A549 (cell line): ENCODE results near the gene STX12. TPM values are rescaled to one million over a fixed set of nuclear protein-coding genes. Genes with fewer than 3 reads are reported as not detected.

Experiments
- ATAC-seq, 2 experiments: fragments of 200-7000 bp in 1 of 2; fragments of >200 bp in 1 of 2; cut with Nextera tagmentation in 1 of 2; cut with Tn5 transposase in 1 of 2; 3 replicates each; pipeline versions ENCODE4 v1.8.0 to v1.9.1; 2018 to 2020; ENCODE audit warnings: mild to moderate bottlenecking in 1 of 2, moderate library complexity in 1 of 2
- CTCF ChIA-PET: fragments of 300-600 bp; sonication (Branson Sonifier 250); formaldehyde crosslinking; extraction: SDS; loops from one replicate; lab custom pipeline; 2021; ENCODE audit warnings: antibody characterized with exemption, inconsistent platforms; lab: Yijun Ruan, JAX
- POLR2A ChIA-PET: fragments of 350-600 bp; formaldehyde crosslinking; extraction: SDS; loops from one replicate; lab custom pipeline; 2021; ENCODE audit warnings: antibody characterized with exemption, inconsistent platforms; lab: Yijun Ruan, JAX
- DNase-seq, 2 experiments: peaks; one replicate each; pipeline versions ENCODE4 v3.0.0 to v3.0.0-alpha.2; 2011 to 2016; ENCODE audit warnings: low read depth in 1 of 2, low spot score in 1 of 2
- FAIRE-seq: peaks from 2 replicates; lab custom pipeline; 2011; peaks lifted over from hg19 to GRCh38; lab: Jason Lieb, UNC
- H3K27ac ChIP-seq, 2 experiments: fragments of >200 bp; sonication (Bioruptor Twin); formaldehyde crosslinking; 3 replicates each; pipeline ENCODE4 v1.5.1; 2016 to 2017
- H3K4me1 ChIP-seq: fragments of >200 bp; sonication (Bioruptor Twin); formaldehyde crosslinking; 3 replicates; pipeline ENCODE4 v1.6.1; 2016
- H3K4me2 ChIP-seq: fragments of >200 bp; sonication (Bioruptor Twin); formaldehyde crosslinking; 3 replicates; pipeline ENCODE4 v1.6.1; 2016
- H3K4me3 ChIP-seq: fragments of >200 bp; sonication (Bioruptor Twin); formaldehyde crosslinking; 3 replicates; pipeline ENCODE4 v1.5.1; 2016
- H3K9me3 ChIP-seq: fragments of >200 bp; sonication (Bioruptor Twin); formaldehyde crosslinking; 3 replicates; pipeline ENCODE4 v1.6.1; 2016
- BHLHE40 ChIP-seq: IDR thresholded peaks from 2 replicates; pipeline ENCODE4 v1.6.1; 2012; ENCODE audit warnings: low read depth, low read length, inconsistent platforms
- CBX2 ChIP-seq: fragments of 200-600 bp; sonication (generic); IDR thresholded peaks from 2 replicates; pipeline ENCODE4 v1.6.1; 2016; ENCODE audit warnings: low read depth, mild to moderate bottlenecking, borderline replicate concordance
- CEBPB ChIP-seq, 2 experiments: fragments of >200 bp in 1 of 2; sonication (Bioruptor Twin) in 1 of 2; formaldehyde crosslinking in 1 of 2; IDR thresholded peaks; 2 replicates each; pipeline ENCODE4 v1.6.1; 2012 to 2016
- CHD4 ChIP-seq: fragments of 200-600 bp; sonication (generic); IDR thresholded peaks from 2 replicates; pipeline ENCODE4 v1.6.1; 2016; ENCODE audit warnings: antibody characterized with exemption, mild to moderate bottlenecking, borderline replicate concordance
- FOSB ChIP-seq: fragments of 250-450 bp; sonication (Bioruptor Pico); IDR thresholded peaks from 2 replicates; pipeline ENCODE4 v1.5.0; 2020; ENCODE audit warnings: mild to moderate bottlenecking, moderate library complexity
- FOXS1 ChIP-seq: fragments of 250-450 bp; sonication (Bioruptor Pico); IDR thresholded peaks from 2 replicates; pipeline ENCODE4 v1.5.0; 2020; ENCODE audit warnings: mild to moderate bottlenecking, moderate library complexity
- GATA3 ChIP-seq: IDR thresholded peaks from 2 replicates; pipeline ENCODE4 v1.6.1; 2012; ENCODE audit warnings: borderline replicate concordance
- HOXB13 ChIP-seq: fragments of 250-450 bp; sonication (Bioruptor Pico); IDR thresholded peaks from 2 replicates; pipeline ENCODE4 v1.5.0; 2020; ENCODE audit warnings: low read depth, mild to moderate bottlenecking, moderate library complexity
- KDM1A ChIP-seq: fragments of 200-600 bp; sonication (generic); IDR thresholded peaks from 2 replicates; pipeline ENCODE4 v1.6.1; 2016; ENCODE audit warnings: low read depth, mild to moderate bottlenecking
- MAZ ChIP-seq: fragments of 150-350 bp; IDR thresholded peaks from 2 replicates; pipeline ENCODE4 v1.6.1; 2014; ENCODE audit warnings: antibody characterized with exemption, low read depth, low read length, borderline replicate concordance
- POLR2A ChIP-seq: IDR thresholded peaks from 2 replicates; pipeline ENCODE4 v1.6.1; 2012; ENCODE audit warnings: mild to moderate bottlenecking, low read length
- RARB ChIP-seq: fragments of 250-450 bp; sonication (Bioruptor Pico); IDR thresholded peaks from 2 replicates; pipeline ENCODE4 v1.8.0; 2021; ENCODE audit warnings: mild to moderate bottlenecking, moderate library complexity
- RFX5 ChIP-seq: fragments of 450-650 bp; IDR thresholded peaks from 2 replicates; pipeline ENCODE4 v1.7.1; 2014; ENCODE audit warnings: antibody characterized with exemption, mild to moderate bottlenecking, moderate library complexity
- RNF2 ChIP-seq: fragments of 200-600 bp; sonication (generic); IDR thresholded peaks from 2 replicates; pipeline ENCODE4 v1.6.1; 2016; ENCODE audit warnings: low read depth, mild to moderate bottlenecking, antibody characterized with exemption, moderate library complexity, borderline replicate concordance
- SMC3 ChIP-seq: fragments of >200 bp; sonication (Bioruptor Twin); formaldehyde crosslinking; IDR thresholded peaks from 3 replicates; pipeline ENCODE4 v1.6.1; 2018; ENCODE audit warnings: inconsistent platforms
- SREBF2 ChIP-seq: fragments of 450-650 bp; IDR thresholded peaks from 2 replicates; pipeline ENCODE4 v1.6.1; 2014; ENCODE audit warnings: mild to moderate bottlenecking, moderate library complexity
- ZFP36 ChIP-seq: fragments of 450-650 bp; IDR thresholded peaks from 2 replicates; pipeline ENCODE4 v1.6.1; 2014; ENCODE audit warnings: borderline replicate concordance; ENCODE audit not compliant: partially characterized antibody
- WGBS: methylation state at CpG from one replicate; pipeline ENCODE4 v1.1.6; 2017; ENCODE audit errors: missing lambda C conversion rate; 5-methylcytosine and 5-hydroxymethylcytosine counted together
- polyA plus RNA-seq, 4 experiments: library from polyadenylated mRNA; depleted of rRNA in 3 of 4; stranded (reverse); fragments of >200 nt; fragmentation: RNase III in 1 of 4; extraction: RNeasy Plus Mini Kit Qiagen cat#74134 plus additional on column Dnase treatment in 1 of 4; gene quantifications; 2 replicates in 3 of 4; 3 replicates in 1 of 4; pipeline ENCODE4 v1.2.3, GENCODE V29; 2011 to 2017
- TF ChIP-seq, protein P1 (sequence below): fragments of >200 bp; sonication (Bioruptor Twin); formaldehyde crosslinking; IDR thresholded peaks from 3 replicates; pipeline ENCODE4 v1.6.1; 2016
- TF ChIP-seq, protein P2 (sequence below): IDR thresholded peaks from 2 replicates; pipeline ENCODE4 v1.6.1; 2012
- TF ChIP-seq, protein P3 (sequence below): fragments of 450-650 bp; IDR thresholded peaks from 2 replicates; pipeline ENCODE4 v1.6.1; 2014; ENCODE audit warnings: antibody characterized with exemption
- TF ChIP-seq, protein P4 (sequence below): IDR thresholded peaks from 2 replicates; pipeline ENCODE4 v1.6.1; 2012
- TF ChIP-seq, protein P5 (sequence below): fragments of >200 bp; sonication (Bioruptor Twin); formaldehyde crosslinking; IDR thresholded peaks from 3 replicates; pipeline ENCODE4 v1.5.1; 2016
- TF ChIP-seq, protein P6 (sequence below): fragments of 150-350 bp; IDR thresholded peaks from 2 replicates; pipeline ENCODE4 v1.6.1; 2014; ENCODE audit warnings: low read depth, mild to moderate bottlenecking, low read length

STX12 gene
- polyA plus RNA-seq, 2 of the 4 experiments (the other 2 are of a cell fraction): 11.9 to 14.6 TPM

DNA sequence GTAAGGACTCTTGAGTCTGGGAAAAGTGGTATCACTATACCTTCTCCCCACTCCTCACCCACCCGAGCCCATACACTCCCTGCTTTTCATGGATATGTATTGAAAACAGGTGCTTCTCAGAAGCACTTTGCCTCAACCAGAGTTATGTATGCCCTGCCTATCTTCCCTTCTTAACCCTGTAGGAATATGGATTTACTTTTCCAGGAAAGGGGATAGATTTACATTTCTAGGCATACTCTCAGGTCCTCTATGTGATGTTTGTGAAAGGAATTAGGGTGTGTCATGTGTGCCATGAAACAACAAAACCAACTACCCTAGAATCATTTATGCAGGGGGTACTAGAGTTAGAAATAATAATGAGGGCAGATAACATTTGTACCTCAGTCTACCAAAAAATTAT is 11.0 kb upstream of the STX12 start:
- Histone ChIP-seq H3K9me3 (no peaks in the 10 kb centered on the region), H3K4me1 (no peaks in the 10 kb centered on the region), H3K4me3 (no peak overlapping the region), H3K27ac (no peak overlapping the region), H3K4me2 (no peak overlapping the region)
- ChIA-PET CTCF (interaction anchor here (0.7 kb wide), 1 partner anchor 27 kb away, joined by 3 read pairs; no protein-coding TSS in a partner anchor), POLR2A (no interaction called here)
- TF ChIP-seq CBX2 (no peak), RARB (CRISPR knock-in tag) (no peak), SREBF2 (no peak), CHD4 (no peak), RFX5 (no peak), BHLHE40 (no peak), RNF2 (no peak), GATA3 (no peak), CEBPB (IDR thresholded peaks at IDR 0.05) (no peak)
- TF ChIP-seq, protein P1, sequence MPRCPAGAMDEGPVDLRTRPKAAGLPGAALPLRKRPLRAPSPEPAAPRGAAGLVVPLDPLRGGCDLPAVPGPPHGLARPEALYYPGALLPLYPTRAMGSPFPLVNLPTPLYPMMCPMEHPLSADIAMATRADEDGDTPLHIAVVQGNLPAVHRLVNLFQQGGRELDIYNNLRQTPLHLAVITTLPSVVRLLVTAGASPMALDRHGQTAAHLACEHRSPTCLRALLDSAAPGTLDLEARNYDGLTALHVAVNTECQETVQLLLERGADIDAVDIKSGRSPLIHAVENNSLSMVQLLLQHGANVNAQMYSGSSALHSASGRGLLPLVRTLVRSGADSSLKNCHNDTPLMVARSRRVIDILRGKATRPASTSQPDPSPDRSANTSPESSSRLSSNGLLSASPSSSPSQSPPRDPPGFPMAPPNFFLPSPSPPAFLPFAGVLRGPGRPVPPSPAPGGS: no peak
- TF ChIP-seq, protein P2, sequence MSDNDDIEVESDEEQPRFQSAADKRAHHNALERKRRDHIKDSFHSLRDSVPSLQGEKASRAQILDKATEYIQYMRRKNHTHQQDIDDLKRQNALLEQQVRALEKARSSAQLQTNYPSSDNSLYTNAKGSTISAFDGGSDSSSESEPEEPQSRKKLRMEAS: no peak
- FAIRE-seq (no peak), DNase-seq (no peak), ATAC-seq (no peak)
- WGBS: 86% methylated on average over 1 of the region's 1 CpG

DNA sequence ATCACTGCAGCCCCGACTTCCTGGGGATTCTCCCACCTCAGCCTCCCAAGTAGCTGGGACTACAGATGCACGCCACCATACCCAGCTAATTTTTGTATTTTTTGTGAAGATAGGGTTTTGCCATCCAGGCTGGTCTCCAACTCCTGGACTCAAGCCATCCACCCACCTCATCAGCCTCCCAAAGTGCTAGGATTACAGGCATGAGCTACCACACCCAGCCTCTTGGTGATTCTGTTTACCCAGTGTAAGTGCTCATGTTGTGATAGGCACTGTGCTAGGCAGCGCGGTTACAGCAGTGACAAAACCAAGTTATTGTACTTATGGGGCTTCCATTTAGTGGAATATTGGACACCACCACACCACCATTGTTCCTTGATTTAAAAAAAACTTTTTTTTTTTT is 9.7 kb upstream of the STX12 start:
- CTCF ChIA-PET: no interaction called here
- Histone ChIP-seq H3K4me1 (no peaks in the 10 kb centered on the region), H3K4me2 (no peak overlapping the region), H3K9me3 (no peaks in the 10 kb centered on the region), H3K4me3 (no peak overlapping the region), H3K27ac (no peak overlapping the region)
- no peak for DNase-seq
- ATAC-seq: no peak
- no peak for FAIRE-seq
- TF ChIP-seq, protein P3, sequence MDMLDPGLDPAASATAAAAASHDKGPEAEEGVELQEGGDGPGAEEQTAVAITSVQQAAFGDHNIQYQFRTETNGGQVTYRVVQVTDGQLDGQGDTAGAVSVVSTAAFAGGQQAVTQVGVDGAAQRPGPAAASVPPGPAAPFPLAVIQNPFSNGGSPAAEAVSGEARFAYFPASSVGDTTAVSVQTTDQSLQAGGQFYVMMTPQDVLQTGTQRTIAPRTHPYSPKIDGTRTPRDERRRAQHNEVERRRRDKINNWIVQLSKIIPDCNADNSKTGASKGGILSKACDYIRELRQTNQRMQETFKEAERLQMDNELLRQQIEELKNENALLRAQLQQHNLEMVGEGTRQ: no peak
- TF ChIP-seq MAZ (no peak), GATA3 (no peak), RFX5 (no peak), RARB (CRISPR knock-in tag) (no peak), ZFP36 (no peak), FOSB (CRISPR knock-in tag) (no peak), KDM1A (no peak), FOXS1 (CRISPR knock-in tag) (no peak), POLR2A (no peak), HOXB13 (CRISPR knock-in tag) (no peak), SMC3 (no peak)
- TF ChIP-seq, protein P4, sequence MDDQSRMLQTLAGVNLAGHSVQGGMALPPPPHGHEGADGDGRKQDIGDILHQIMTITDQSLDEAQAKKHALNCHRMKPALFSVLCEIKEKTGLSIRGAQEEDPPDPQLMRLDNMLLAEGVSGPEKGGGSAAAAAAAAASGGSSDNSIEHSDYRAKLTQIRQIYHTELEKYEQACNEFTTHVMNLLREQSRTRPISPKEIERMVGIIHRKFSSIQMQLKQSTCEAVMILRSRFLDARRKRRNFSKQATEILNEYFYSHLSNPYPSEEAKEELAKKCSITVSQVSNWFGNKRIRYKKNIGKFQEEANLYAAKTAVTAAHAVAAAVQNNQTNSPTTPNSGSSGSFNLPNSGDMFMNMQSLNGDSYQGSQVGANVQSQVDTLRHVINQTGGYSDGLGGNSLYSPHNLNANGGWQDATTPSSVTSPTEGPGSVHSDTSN: no peak
- TF ChIP-seq, protein P5, sequence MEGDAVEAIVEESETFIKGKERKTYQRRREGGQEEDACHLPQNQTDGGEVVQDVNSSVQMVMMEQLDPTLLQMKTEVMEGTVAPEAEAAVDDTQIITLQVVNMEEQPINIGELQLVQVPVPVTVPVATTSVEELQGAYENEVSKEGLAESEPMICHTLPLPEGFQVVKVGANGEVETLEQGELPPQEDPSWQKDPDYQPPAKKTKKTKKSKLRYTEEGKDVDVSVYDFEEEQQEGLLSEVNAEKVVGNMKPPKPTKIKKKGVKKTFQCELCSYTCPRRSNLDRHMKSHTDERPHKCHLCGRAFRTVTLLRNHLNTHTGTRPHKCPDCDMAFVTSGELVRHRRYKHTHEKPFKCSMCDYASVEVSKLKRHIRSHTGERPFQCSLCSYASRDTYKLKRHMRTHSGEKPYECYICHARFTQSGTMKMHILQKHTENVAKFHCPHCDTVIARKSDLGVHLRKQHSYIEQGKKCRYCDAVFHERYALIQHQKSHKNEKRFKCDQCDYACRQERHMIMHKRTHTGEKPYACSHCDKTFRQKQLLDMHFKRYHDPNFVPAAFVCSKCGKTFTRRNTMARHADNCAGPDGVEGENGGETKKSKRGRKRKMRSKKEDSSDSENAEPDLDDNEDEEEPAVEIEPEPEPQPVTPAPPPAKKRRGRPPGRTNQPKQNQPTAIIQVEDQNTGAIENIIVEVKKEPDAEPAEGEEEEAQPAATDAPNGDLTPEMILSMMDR: no peak
- TF ChIP-seq, protein P6, sequence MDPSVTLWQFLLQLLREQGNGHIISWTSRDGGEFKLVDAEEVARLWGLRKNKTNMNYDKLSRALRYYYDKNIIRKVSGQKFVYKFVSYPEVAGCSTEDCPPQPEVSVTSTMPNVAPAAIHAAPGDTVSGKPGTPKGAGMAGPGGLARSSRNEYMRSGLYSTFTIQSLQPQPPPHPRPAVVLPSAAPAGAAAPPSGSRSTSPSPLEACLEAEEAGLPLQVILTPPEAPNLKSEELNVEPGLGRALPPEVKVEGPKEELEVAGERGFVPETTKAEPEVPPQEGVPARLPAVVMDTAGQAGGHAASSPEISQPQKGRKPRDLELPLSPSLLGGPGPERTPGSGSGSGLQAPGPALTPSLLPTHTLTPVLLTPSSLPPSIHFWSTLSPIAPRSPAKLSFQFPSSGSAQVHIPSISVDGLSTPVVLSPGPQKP: no peak
- POLR2A ChIA-PET: no interaction called here
- 86% methylated on average over 4 of the region's 4 CpGs for WGBS
